A549 (cell line): Measurements from ENCODE around the gene TGFBRAP1. TPM values are rescaled to one million over a fixed set of nuclear protein-coding genes. Genes with fewer than 3 reads are reported as not detected.

Experiments
- ATAC-seq, 2 experiments: fragments of 200-7000 bp in 1 of 2; fragments of >200 bp in 1 of 2; cut with Nextera tagmentation in 1 of 2; cut with Tn5 transposase in 1 of 2; 3 replicates each; pipeline versions ENCODE4 v1.8.0 to v1.9.1; 2018 to 2020; ENCODE audit warnings: mild to moderate bottlenecking in 1 of 2, moderate library complexity in 1 of 2
- CTCF ChIA-PET: fragments of 300-600 bp; sonication (Branson Sonifier 250); formaldehyde crosslinking; extraction: SDS; loops from one replicate; lab custom pipeline; 2021; ENCODE audit warnings: antibody characterized with exemption, inconsistent platforms; lab: Yijun Ruan, JAX
- POLR2A ChIA-PET: fragments of 350-600 bp; formaldehyde crosslinking; extraction: SDS; loops from one replicate; lab custom pipeline; 2021; ENCODE audit warnings: antibody characterized with exemption, inconsistent platforms; lab: Yijun Ruan, JAX
- DNase-seq, 2 experiments: peaks; one replicate each; pipeline versions ENCODE4 v3.0.0 to v3.0.0-alpha.2; 2011 to 2016; ENCODE audit warnings: low read depth in 1 of 2, low spot score in 1 of 2
- FAIRE-seq: peaks from 2 replicates; lab custom pipeline; 2011; peaks lifted over from hg19 to GRCh38; lab: Jason Lieb, UNC
- H3K27ac ChIP-seq, 2 experiments: fragments of >200 bp; sonication (Bioruptor Twin); formaldehyde crosslinking; 3 replicates each; pipeline ENCODE4 v1.5.1; 2016 to 2017
- H3K4me1 ChIP-seq: fragments of >200 bp; sonication (Bioruptor Twin); formaldehyde crosslinking; 3 replicates; pipeline ENCODE4 v1.6.1; 2016
- H3K4me2 ChIP-seq: fragments of >200 bp; sonication (Bioruptor Twin); formaldehyde crosslinking; 3 replicates; pipeline ENCODE4 v1.6.1; 2016
- H3K4me3 ChIP-seq: fragments of >200 bp; sonication (Bioruptor Twin); formaldehyde crosslinking; 3 replicates; pipeline ENCODE4 v1.5.1; 2016
- H3K9me3 ChIP-seq: fragments of >200 bp; sonication (Bioruptor Twin); formaldehyde crosslinking; 3 replicates; pipeline ENCODE4 v1.6.1; 2016
- CHD4 ChIP-seq: fragments of 200-600 bp; sonication (generic); IDR thresholded peaks from 2 replicates; pipeline ENCODE4 v1.6.1; 2016; ENCODE audit warnings: antibody characterized with exemption, mild to moderate bottlenecking, borderline replicate concordance
- EHF ChIP-seq: fragments of 250-450 bp; sonication (Bioruptor Pico); IDR thresholded peaks from 2 replicates; pipeline ENCODE4 v1.5.0; 2020; ENCODE audit warnings: mild to moderate bottlenecking
- FOSL2 ChIP-seq, 2 experiments: fragments of 450-650 bp in 1 of 2; fragments of >200 bp in 1 of 2; sonication (Bioruptor Twin) in 1 of 2; formaldehyde crosslinking; IDR thresholded peaks; 2 replicates each; pipeline versions ENCODE4 v1.5.0 to v1.6.1; 2016 to 2020; ENCODE audit warnings: mild to moderate bottlenecking in 1 of 2, moderate library complexity in 1 of 2
- HDAC2 ChIP-seq: fragments of 200-600 bp; sonication (generic); IDR thresholded peaks from 2 replicates; pipeline ENCODE4 v1.6.1; 2016
- HEYL ChIP-seq: fragments of 250-450 bp; sonication (Bioruptor Pico); IDR thresholded peaks from 2 replicates; pipeline ENCODE4 v1.8.0; 2021; ENCODE audit warnings: mild to moderate bottlenecking, moderate library complexity
- HOXA7 ChIP-seq: fragments of 250-450 bp; sonication (Bioruptor Pico); IDR thresholded peaks from 2 replicates; pipeline ENCODE4 v1.5.0; 2020; ENCODE audit warnings: mild to moderate bottlenecking, moderate library complexity
- JUN ChIP-seq, 2 experiments: fragments of >200 bp; sonication (Bioruptor Twin); formaldehyde crosslinking; IDR thresholded peaks; 2 replicates in 1 of 2; 3 replicates in 1 of 2; pipeline ENCODE4 v1.6.1; 2016 to 2017
- MAFK ChIP-seq: fragments of 450-650 bp; IDR thresholded peaks from 2 replicates; pipeline ENCODE4 v1.6.1; 2014; ENCODE audit not compliant: partially characterized antibody
- MAZ ChIP-seq: fragments of 150-350 bp; IDR thresholded peaks from 2 replicates; pipeline ENCODE4 v1.6.1; 2014; ENCODE audit warnings: antibody characterized with exemption, low read depth, low read length, borderline replicate concordance
- MYC ChIP-seq: IDR thresholded peaks from 2 replicates; pipeline ENCODE4 v1.6.1; 2012; ENCODE audit warnings: mild to moderate bottlenecking, inconsistent platforms, low read length, improper control_type of control experiment, borderline replicate concordance
- NPAS2 ChIP-seq: fragments of 250-450 bp; sonication (Bioruptor Pico); IDR thresholded peaks from 2 replicates; pipeline ENCODE4 v1.8.0; 2022; ENCODE audit warnings: mild to moderate bottlenecking, moderate library complexity, borderline replicate concordance
- NR3C1 ChIP-seq: fragments of >200 bp; sonication (Bioruptor Twin); formaldehyde crosslinking; IDR thresholded peaks from 3 replicates; pipeline ENCODE4 v1.6.1; 2017
- POLR2AphosphoS2 ChIP-seq: conservative IDR thresholded peaks from 2 replicates; pipeline ENCODE4 v1.6.1; 2012; ENCODE audit warnings: low read length, improper control_type of control experiment, inconsistent platforms
- RAD21 ChIP-seq, 2 experiments: fragments of >200 bp in 1 of 2; sonication (Bioruptor Twin) in 1 of 2; formaldehyde crosslinking in 1 of 2; IDR thresholded peaks in 1 of 2; conservative IDR thresholded peaks in 1 of 2; 2 replicates in 1 of 2; 3 replicates in 1 of 2; pipeline ENCODE4 v1.6.1; 2012 to 2018; ENCODE audit warnings: inconsistent platforms in 1 of 2
- RCOR1 ChIP-seq: fragments of 150-350 bp; IDR thresholded peaks from 2 replicates; pipeline ENCODE4 v1.6.1; 2014; ENCODE audit warnings: antibody characterized with exemption, low read length, low read depth
- RNF2 ChIP-seq: fragments of 200-600 bp; sonication (generic); IDR thresholded peaks from 2 replicates; pipeline ENCODE4 v1.6.1; 2016; ENCODE audit warnings: low read depth, mild to moderate bottlenecking, antibody characterized with exemption, moderate library complexity, borderline replicate concordance
- ZC3H11A ChIP-seq: fragments of 450-650 bp; IDR thresholded peaks from 2 replicates; pipeline ENCODE4 v1.6.1; 2014; ENCODE audit warnings: antibody characterized with exemption, mild to moderate bottlenecking
- ZSCAN20 ChIP-seq: fragments of 250-450 bp; sonication (Bioruptor Pico); IDR thresholded peaks from 2 replicates; pipeline ENCODE4 v1.8.0; 2022; ENCODE audit warnings: mild to moderate bottlenecking, moderate library complexity
- WGBS: methylation state at CpG from one replicate; pipeline ENCODE4 v1.1.6; 2017; ENCODE audit errors: missing lambda C conversion rate; 5-methylcytosine and 5-hydroxymethylcytosine counted together
- polyA plus RNA-seq, 4 experiments: library from polyadenylated mRNA; depleted of rRNA in 3 of 4; stranded (reverse); fragments of >200 nt; fragmentation: RNase III in 1 of 4; extraction: RNeasy Plus Mini Kit Qiagen cat#74134 plus additional on column Dnase treatment in 1 of 4; gene quantifications; 2 replicates in 3 of 4; 3 replicates in 1 of 4; pipeline ENCODE4 v1.2.3, GENCODE V29; 2011 to 2017
- TF ChIP-seq, protein P1 (sequence below): fragments of >200 bp; sonication (Bioruptor Twin); formaldehyde crosslinking; IDR thresholded peaks from 2 replicates; pipeline ENCODE4 v1.6.1; 2016
- TF ChIP-seq, protein P2 (sequence below): fragments of >200 bp; sonication (Bioruptor Twin); formaldehyde crosslinking; IDR thresholded peaks from 3 replicates; pipeline ENCODE4 v1.6.1; 2016
- TF ChIP-seq, protein P3 (sequence below): fragments of 200-600 bp; sonication (generic); IDR thresholded peaks from 2 replicates; pipeline ENCODE4 v1.6.1; 2016; ENCODE audit warnings: antibody characterized with exemption, mild to moderate bottlenecking, moderate library complexity
- TF ChIP-seq, protein P4 (sequence below): IDR thresholded peaks from 2 replicates; pipeline ENCODE4 v1.6.1; 2012

TGFBRAP1 gene
- polyA plus RNA-seq, 2 of the 4 experiments (the other 2 are of a cell fraction) = 9.0 to 13.7 TPM

DNA sequence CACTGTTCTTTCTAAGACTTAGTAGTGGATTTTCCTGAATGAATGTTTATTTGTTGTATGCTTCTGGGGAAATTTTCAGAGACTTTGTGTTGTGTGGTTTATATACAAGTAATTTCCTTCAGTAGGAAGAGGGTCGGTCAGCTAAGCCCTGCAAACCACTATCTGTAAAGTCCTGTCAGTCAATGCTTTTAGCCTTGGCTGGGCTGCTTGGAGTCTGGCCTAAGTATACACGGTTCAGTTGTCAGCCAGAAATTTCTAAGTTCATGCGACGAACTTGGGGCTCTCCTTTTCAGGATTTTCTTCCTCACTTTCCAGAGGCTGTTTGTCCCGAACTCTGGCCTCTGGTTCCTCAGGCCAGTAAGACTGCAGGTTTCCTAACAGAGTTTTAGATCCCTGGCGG lies 29.1 kb upstream of the TGFBRAP1 start:
- Histone ChIP-seq H3K4me3 (no peak overlapping the region), H3K4me1 (no peaks in the 10 kb centered on the region), H3K4me2 (no peak overlapping the region), H3K27ac (no peak overlapping the region), H3K9me3 (0 out of 3 replicates have a peak, but pooled peaks cover 3% of the 10 kb centered on the region)
- 95% methylated on average over 6 of the region's 6 CpGs for WGBS
- no peak for DNase-seq
- no peak for ATAC-seq
- ChIA-PET CTCF (interaction anchor here (1.0 kb wide), 1 partner anchor 188 kb away, joined by 4 read pairs; no protein-coding TSS in a partner anchor), POLR2A (no interaction called here)
- TF ChIP-seq JUN (IDR thresholded peaks at IDR 0.05) (no peak), RNF2 (no peak), HEYL (CRISPR knock-in tag) (no peak), MYC (no peak), POLR2AphosphoS2 (no peak), EHF (no peak), HDAC2 (no peak), RCOR1 (no peak), CHD4 (no peak), MAZ (no peak), ZC3H11A (no peak), RAD21 (conservative IDR thresholded peaks at IDR 0.05 in 1 of 2, IDR thresholded peaks at IDR 0.05 in 1 of 2) (no peak), NPAS2 (CRISPR knock-in tag) (no peak), MAFK (no peak), ZSCAN20 (CRISPR knock-in tag) (no peak)
- TF ChIP-seq, protein P1, sequence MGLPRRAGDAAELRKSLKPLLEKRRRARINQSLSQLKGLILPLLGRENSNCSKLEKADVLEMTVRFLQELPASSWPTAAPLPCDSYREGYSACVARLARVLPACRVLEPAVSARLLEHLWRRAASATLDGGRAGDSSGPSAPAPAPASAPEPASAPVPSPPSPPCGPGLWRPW = no peak
- TF ChIP-seq, protein P2, sequence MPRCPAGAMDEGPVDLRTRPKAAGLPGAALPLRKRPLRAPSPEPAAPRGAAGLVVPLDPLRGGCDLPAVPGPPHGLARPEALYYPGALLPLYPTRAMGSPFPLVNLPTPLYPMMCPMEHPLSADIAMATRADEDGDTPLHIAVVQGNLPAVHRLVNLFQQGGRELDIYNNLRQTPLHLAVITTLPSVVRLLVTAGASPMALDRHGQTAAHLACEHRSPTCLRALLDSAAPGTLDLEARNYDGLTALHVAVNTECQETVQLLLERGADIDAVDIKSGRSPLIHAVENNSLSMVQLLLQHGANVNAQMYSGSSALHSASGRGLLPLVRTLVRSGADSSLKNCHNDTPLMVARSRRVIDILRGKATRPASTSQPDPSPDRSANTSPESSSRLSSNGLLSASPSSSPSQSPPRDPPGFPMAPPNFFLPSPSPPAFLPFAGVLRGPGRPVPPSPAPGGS = no peak
- TF ChIP-seq, protein P3, sequence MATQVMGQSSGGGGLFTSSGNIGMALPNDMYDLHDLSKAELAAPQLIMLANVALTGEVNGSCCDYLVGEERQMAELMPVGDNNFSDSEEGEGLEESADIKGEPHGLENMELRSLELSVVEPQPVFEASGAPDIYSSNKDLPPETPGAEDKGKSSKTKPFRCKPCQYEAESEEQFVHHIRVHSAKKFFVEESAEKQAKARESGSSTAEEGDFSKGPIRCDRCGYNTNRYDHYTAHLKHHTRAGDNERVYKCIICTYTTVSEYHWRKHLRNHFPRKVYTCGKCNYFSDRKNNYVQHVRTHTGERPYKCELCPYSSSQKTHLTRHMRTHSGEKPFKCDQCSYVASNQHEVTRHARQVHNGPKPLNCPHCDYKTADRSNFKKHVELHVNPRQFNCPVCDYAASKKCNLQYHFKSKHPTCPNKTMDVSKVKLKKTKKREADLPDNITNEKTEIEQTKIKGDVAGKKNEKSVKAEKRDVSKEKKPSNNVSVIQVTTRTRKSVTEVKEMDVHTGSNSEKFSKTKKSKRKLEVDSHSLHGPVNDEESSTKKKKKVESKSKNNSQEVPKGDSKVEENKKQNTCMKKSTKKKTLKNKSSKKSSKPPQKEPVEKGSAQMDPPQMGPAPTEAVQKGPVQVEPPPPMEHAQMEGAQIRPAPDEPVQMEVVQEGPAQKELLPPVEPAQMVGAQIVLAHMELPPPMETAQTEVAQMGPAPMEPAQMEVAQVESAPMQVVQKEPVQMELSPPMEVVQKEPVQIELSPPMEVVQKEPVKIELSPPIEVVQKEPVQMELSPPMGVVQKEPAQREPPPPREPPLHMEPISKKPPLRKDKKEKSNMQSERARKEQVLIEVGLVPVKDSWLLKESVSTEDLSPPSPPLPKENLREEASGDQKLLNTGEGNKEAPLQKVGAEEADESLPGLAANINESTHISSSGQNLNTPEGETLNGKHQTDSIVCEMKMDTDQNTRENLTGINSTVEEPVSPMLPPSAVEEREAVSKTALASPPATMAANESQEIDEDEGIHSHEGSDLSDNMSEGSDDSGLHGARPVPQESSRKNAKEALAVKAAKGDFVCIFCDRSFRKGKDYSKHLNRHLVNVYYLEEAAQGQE = no peak
- no peak for FAIRE-seq

DNA sequence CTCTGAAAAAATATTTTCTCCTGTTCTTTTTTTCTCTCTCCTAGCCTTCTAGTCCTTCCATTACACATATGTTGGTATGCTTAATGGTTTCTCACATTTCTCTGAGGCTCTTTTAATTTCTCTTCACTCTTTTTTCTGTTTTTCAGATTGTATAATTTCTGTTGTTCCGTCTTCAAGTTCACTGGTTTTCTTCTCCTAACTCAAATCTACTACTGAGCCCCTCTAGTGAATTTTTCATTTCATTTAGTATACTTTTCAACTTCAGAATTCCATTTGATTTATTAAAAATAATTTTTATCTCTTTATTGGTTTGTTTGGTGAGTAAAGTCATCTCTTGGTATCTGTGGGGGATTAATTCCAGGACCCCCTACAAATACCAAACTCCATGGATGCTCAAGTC lies 27.6 kb upstream of the TGFBRAP1 start:
- DNase-seq (no peak), ATAC-seq (no peak), FAIRE-seq (no peak)
- no peak overlapping the region for H3K27ac ChIP-seq
- ChIA-PET CTCF (interaction anchor here (1.0 to 2.5 kb wide), 4 partner anchors 12 to 86 kb away, joined by 3 to 16 read pairs (median 3); no protein-coding TSS in a partner anchor), POLR2A (no interaction called here)
- TF ChIP-seq NR3C1 (no peak), FOSL2 (IDR thresholded peaks at IDR 0.05) (no peak), FOSL2 (CRISPR knock-in tag; IDR thresholded peaks at IDR 0.05) (no peak), NPAS2 (CRISPR knock-in tag) (no peak), RNF2 (no peak), HOXA7 (no peak)
- TF ChIP-seq, protein P4, sequence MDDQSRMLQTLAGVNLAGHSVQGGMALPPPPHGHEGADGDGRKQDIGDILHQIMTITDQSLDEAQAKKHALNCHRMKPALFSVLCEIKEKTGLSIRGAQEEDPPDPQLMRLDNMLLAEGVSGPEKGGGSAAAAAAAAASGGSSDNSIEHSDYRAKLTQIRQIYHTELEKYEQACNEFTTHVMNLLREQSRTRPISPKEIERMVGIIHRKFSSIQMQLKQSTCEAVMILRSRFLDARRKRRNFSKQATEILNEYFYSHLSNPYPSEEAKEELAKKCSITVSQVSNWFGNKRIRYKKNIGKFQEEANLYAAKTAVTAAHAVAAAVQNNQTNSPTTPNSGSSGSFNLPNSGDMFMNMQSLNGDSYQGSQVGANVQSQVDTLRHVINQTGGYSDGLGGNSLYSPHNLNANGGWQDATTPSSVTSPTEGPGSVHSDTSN = no peak
- H3K4me1 ChIP-seq = no peaks in the 10 kb centered on the region
- no peak overlapping the region for H3K4me2 ChIP-seq
- H3K9me3 ChIP-seq = 0 out of 3 replicates have a peak, but pooled peaks cover 3% of the 10 kb centered on the region
- WGBS = 94% methylated on average over 1 of the region's 1 CpG
- H3K4me3 ChIP-seq = no peak overlapping the region
